Breast epithelium (tissue), 3 donors: ENCODE results near the gene OR2T10.
"Not testable (repeated sequence)": the region's sequence is repeated elsewhere in the genome, so short reads cannot be mapped to it uniquely, and the experiment has no call there.

Experiments used
- POLR2AphosphoS5 ChIP-seq, 3 donors: sonication (generic); formaldehyde crosslinking; IDR thresholded peaks; one replicate each; pipeline ENCODE4 v1.6.1; 2017; ENCODE audit warnings: antibody characterized with exemption in 3 of 3
- TF ChIP-seq, protein P1 (sequence below), 3 donors: fragments of 450-650 bp; IDR thresholded peaks; one replicate each; pipeline ENCODE4 v1.5.1; 2016 to 2017; ENCODE audit warnings: antibody characterized with exemption in 3 of 3, mild to moderate bottlenecking in 3 of 3, moderate library complexity in 3 of 3

DNA sequence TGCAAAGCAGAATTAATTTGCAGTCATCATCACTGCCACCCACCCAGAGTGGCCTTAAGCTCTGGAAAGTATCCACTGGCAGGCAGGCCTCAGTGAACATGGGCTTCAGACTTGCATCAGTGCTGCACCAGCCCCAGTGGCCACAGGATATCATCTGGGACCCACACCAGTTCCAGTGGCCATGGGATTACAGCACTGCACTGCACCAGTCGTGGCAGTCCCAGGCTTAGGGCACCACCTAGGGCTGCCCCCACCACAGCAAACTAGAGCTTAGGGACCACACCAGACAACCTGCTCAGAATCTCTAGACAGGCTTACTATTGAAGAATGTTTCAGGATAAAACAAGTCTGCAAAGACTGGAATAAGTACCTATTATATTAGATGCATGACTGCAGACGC is 50.1 kb downstream of the OR2T10 start:
- TF ChIP-seq, protein P1, sequence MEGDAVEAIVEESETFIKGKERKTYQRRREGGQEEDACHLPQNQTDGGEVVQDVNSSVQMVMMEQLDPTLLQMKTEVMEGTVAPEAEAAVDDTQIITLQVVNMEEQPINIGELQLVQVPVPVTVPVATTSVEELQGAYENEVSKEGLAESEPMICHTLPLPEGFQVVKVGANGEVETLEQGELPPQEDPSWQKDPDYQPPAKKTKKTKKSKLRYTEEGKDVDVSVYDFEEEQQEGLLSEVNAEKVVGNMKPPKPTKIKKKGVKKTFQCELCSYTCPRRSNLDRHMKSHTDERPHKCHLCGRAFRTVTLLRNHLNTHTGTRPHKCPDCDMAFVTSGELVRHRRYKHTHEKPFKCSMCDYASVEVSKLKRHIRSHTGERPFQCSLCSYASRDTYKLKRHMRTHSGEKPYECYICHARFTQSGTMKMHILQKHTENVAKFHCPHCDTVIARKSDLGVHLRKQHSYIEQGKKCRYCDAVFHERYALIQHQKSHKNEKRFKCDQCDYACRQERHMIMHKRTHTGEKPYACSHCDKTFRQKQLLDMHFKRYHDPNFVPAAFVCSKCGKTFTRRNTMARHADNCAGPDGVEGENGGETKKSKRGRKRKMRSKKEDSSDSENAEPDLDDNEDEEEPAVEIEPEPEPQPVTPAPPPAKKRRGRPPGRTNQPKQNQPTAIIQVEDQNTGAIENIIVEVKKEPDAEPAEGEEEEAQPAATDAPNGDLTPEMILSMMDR (IDR thresholded peaks at IDR 0.05) = not testable (repeated sequence)
- TF ChIP-seq POLR2AphosphoS5 (IDR thresholded peaks at IDR 0.05) = not testable (repeated sequence)
